K562 (cell line): ENCODE measurements around the gene KIAA0930. TPM values are rescaled to one million over a fixed set of nuclear protein-coding genes. Genes with fewer than 3 reads are reported as not detected.

Experiments
- ATAC-seq: fragments of 200-7000 bp; cut with Tn5 transposase; 3 replicates; pipeline ENCODE4 v1.9.1; 2020; ENCODE audit warnings: moderate library complexity
- BruUV-seq: library from RNA; stranded (reverse); fragments of 400-500 nt; replicated peaks from 2 replicates; lab custom pipeline; 2021; lab: Mats Ljungman, UMichigan
- CTCF ChIA-PET: fragments of 300-600 bp; formaldehyde crosslinking; extraction: SDS; loops from one replicate; lab custom pipeline; 2021; ENCODE audit warnings: low intra/inter-chr PET ratio; lab: Yijun Ruan, JAX
- POLR2A ChIA-PET: fragments of 300-600, 350-650 bp; sonication (Branson Sonifier 250); formaldehyde crosslinking; extraction: SDS; loops from one replicate; lab custom pipeline; 2021; ENCODE audit warnings: antibody characterized with exemption, inconsistent platforms; lab: Yijun Ruan, JAX
- DNase-seq, 4 experiments: peaks; one replicate each; pipeline versions ENCODE4 v3.0.0 to v3.0.0-alpha.2; 2011 to 2018; ENCODE audit warnings: low spot score in 3 of 4, mixed read lengths in 3 of 4; ENCODE audit errors: extremely low read depth in 1 of 4
- FAIRE-seq: peaks from 2 replicates; lab custom pipeline; 2011; peaks lifted over from hg19 to GRCh38; lab: Jason Lieb, UNC
- H2AFZ ChIP-seq: 2 replicates; pipeline ENCODE4 v1.6.0; 2011; ENCODE audit warnings: low read depth, low read length, control low read depth, inconsistent platforms
- H3K27ac ChIP-seq: fragments of 200-600 bp; 3 replicates; pipeline ENCODE4 v1.8.0; 2011; ENCODE audit warnings: low read depth, mild to moderate bottlenecking, control low read depth, inconsistent platforms, low read length, moderate library complexity, mixed read lengths; ENCODE audit errors: extremely low read depth
- H3K27me3 ChIP-seq, 2 experiments: fragments of 300-600 bp in 1 of 2; 2 replicates in 1 of 2; 3 replicates in 1 of 2; pipeline versions ENCODE4 v1.6.0 to v1.8.0; 2011; ENCODE audit warnings: inconsistent platforms in 2 of 2, low read length in 2 of 2, mild to moderate bottlenecking in 1 of 2, mixed read lengths in 1 of 2, moderate library complexity in 1 of 2; ENCODE audit not compliant: control insufficient read depth in 2 of 2, insufficient read depth in 2 of 2
- H3K36me3 ChIP-seq: fragments of 300-600 bp; 3 replicates; pipeline ENCODE4 v1.8.0; 2011; ENCODE audit warnings: mild to moderate bottlenecking, low read length, inconsistent platforms; ENCODE audit not compliant: control insufficient read depth, insufficient read depth
- H3K4me1 ChIP-seq, 2 experiments: fragments of 200-600 bp in 1 of 2; replicated peaks in 1 of 2; 2 replicates in 1 of 2; 3 replicates in 1 of 2; pipeline versions ENCODE4 v1.5.1 to v1.8.0; 2011; ENCODE audit warnings: inconsistent platforms in 2 of 2, low read length in 2 of 2, mild to moderate bottlenecking in 1 of 2, mixed read lengths in 1 of 2, moderate library complexity in 1 of 2; ENCODE audit not compliant: control insufficient read depth in 2 of 2, insufficient read depth in 2 of 2
- H3K4me2 ChIP-seq: 2 replicates; pipeline ENCODE4 v1.6.1; 2011; ENCODE audit warnings: low read length, control low read depth, inconsistent platforms, mixed read lengths; ENCODE audit not compliant: insufficient read depth
- H3K4me3 ChIP-seq: fragments of 200-600 bp; sonication (generic), shearing (Covaris generic); 2 replicates; pipeline ENCODE4 v1.5.1; 2016; ENCODE audit warnings: control low read depth, inconsistent platforms
- H3K79me2 ChIP-seq: fragments of 200-600 bp; 3 replicates; pipeline ENCODE4 v1.8.0; 2011; ENCODE audit warnings: low read length, inconsistent platforms; ENCODE audit not compliant: control insufficient read depth, insufficient read depth
- H3K9ac ChIP-seq, 2 experiments: 2 replicates each; pipeline versions ENCODE4 v1.6.0 to v1.6.1; 2011; ENCODE audit warnings: low read depth in 2 of 2, low read length in 2 of 2, control low read depth in 1 of 2, inconsistent platforms in 1 of 2, mild to moderate bottlenecking in 1 of 2, mixed read lengths in 1 of 2; ENCODE audit not compliant: insufficient read depth in 1 of 2
- H3K9me1 ChIP-seq: one replicate; pipeline ENCODE4 v1.6.0; 2011; ENCODE audit warnings: inconsistent platforms, mild to moderate bottlenecking, low read length, moderate library complexity; ENCODE audit not compliant: control insufficient read depth, insufficient read depth
- H3K9me3 ChIP-seq: replicated peaks from 2 replicates; pipeline ENCODE4 v1.5.1; 2011; ENCODE audit warnings: low read depth, low read length, inconsistent platforms; ENCODE audit not compliant: control insufficient read depth, insufficient read depth
- H4K20me1 ChIP-seq: replicated peaks from 2 replicates; pipeline ENCODE4 v1.6.1; 2011; ENCODE audit warnings: low read length, inconsistent platforms, mixed read lengths; ENCODE audit not compliant: control insufficient read depth, insufficient read depth
- ARHGAP35 ChIP-seq: fragments of 450-650 bp; IDR thresholded peaks from 2 replicates; pipeline ENCODE4 v1.6.1; 2018; ENCODE audit not compliant: partially characterized antibody
- CBX8 ChIP-seq: fragments of 200-600 bp; sonication (generic); IDR thresholded peaks from 2 replicates; pipeline ENCODE4 v1.6.1; 2012; ENCODE audit warnings: borderline replicate concordance, mixed run types, low read depth, mild to moderate bottlenecking, moderate library complexity, mixed read lengths, low read length, control low read depth, inconsistent platforms; ENCODE audit not compliant: poor library complexity, severe bottlenecking; ENCODE audit errors: extremely low read depth
- CXXC5 ChIP-seq: fragments of 250-450 bp; sonication (Bioruptor Pico); IDR thresholded peaks from 2 replicates; pipeline ENCODE4 v1.8.0; 2022; ENCODE audit warnings: inconsistent platforms, mild to moderate bottlenecking, moderate library complexity
- PBX2 ChIP-seq, 2 experiments: IDR thresholded peaks in 1 of 2; conservative IDR thresholded peaks in 1 of 2; 2 replicates each; pipeline ENCODE4 v1.6.1; 2016; ENCODE audit warnings: low read depth in 2 of 2, mild to moderate bottlenecking in 1 of 2, missing compliant biosample characterization in 1 of 2, missing genetic modification characterization in 1 of 2, moderate library complexity in 1 of 2
- PHTF2 ChIP-seq: fragments of 250-450 bp; sonication (Bioruptor Pico); IDR thresholded peaks from 2 replicates; pipeline ENCODE4 v1.5.0; 2021; ENCODE audit warnings: mild to moderate bottlenecking
- POLR2AphosphoS2 ChIP-seq: IDR thresholded peaks from 2 replicates; pipeline ENCODE4 v1.6.1; 2012; ENCODE audit warnings: low read length, improper control_type of control experiment
- POU5F1 ChIP-seq: fragments of 150-350 bp; IDR thresholded peaks from 2 replicates; pipeline ENCODE4 v1.6.1; 2014; ENCODE audit warnings: borderline replicate concordance, low read length, low read depth, mild to moderate bottlenecking; ENCODE audit not compliant: partially characterized antibody
- ZNF217 ChIP-seq: sonication (generic); formaldehyde crosslinking; IDR thresholded peaks from 2 replicates; pipeline ENCODE4 v1.8.0; 2022; ENCODE audit warnings: mild to moderate bottlenecking, missing genetic modification reagents
- ZNF347 ChIP-seq: fragments of 450-650 bp; formaldehyde crosslinking; IDR thresholded peaks from 2 replicates; pipeline ENCODE4 v1.4.0; 2020; ENCODE audit warnings: low read depth, mild to moderate bottlenecking, moderate library complexity
- WGBS: fragments of 100-300 bp; shearing (Covaris generic); methylation state at CpG from one replicate; pipeline ENCODE4 v1.1.6; 2016; ENCODE audit warnings: low coverage, mixed read lengths; ENCODE audit not compliant: insufficient coverage; ENCODE audit errors: missing lambda C conversion rate; 5-methylcytosine and 5-hydroxymethylcytosine counted together
- in situ Hi-C: fragments of 300-500 bp; cut with MboI; formaldehyde crosslinking; loops from 4 replicates; pipeline ENCODE4 v1.15.0; 2018; ENCODE audit warnings: inconsistent platforms, mixed read lengths
- intact Hi-C: fragments of 100-400 bp; cut with micrococcal nuclease; formaldehyde crosslinking; loops from 2 replicates; pipeline ENCODE4 v1.14.2; 2022
- polyA plus RNA-seq, 8 experiments: library from polyadenylated mRNA; depleted of rRNA in 4 of 8; stranded (reverse) in 5 of 8; unstranded in 3 of 8; fragments of >200 nt; fragmentation: Nextera tagmentation in 2 of 8; fragmentation: Illumina TruSeq in 1 of 8; extraction: Ambion mirVana in 2 of 8; extraction: Trizol in 1 of 8; gene quantifications; 2 replicates each; pipeline versions ENCODE4 v1.2.1 to v1.2.3, GENCODE V29; 2011 to 2014; ENCODE audit warnings: inconsistent platforms in 1 of 8, missing spikeins in 1 of 8
- total RNA-seq, 7 experiments: library from RNA; depleted of rRNA in 6 of 7; stranded (reverse); fragments of >200 nt in 6 of 7; fragmentation: Illumina TruSeq in 2 of 7; extraction: Trizol in 2 of 7; gene quantifications; 2 replicates each; pipeline versions ENCODE4 v1.2.1 to v1.2.3, GENCODE V29; 2011 to 2021; ENCODE audit warnings: low replicate concordance in 1 of 7

KIAA0930 gene
- total and polyA plus RNA-seq, 9 of the 15 experiments (the other 6 are each of a cell fraction or from before 2014, with no cell fraction given): 0.24 to 12.1 (median 6.4) TPM

- in situ Hi-C loops: no loop called here
These were observed 35.9 kb downstream of the KIAA0930 start for GRCh38 chr22:45204819-45205218.

More at GRCh38 chr22:45204819-45205218, 35.9 kb downstream of the KIAA0930 start:
- no peak for FAIRE-seq
- no peak overlapping the region for H3K9ac ChIP-seq
- BruUV-seq: no TSS peak
- H3K36me3 ChIP-seq: no peaks in the 10 kb centered on the region
- ChIA-PET POLR2A (interaction anchor here (0.6 kb wide), 1 partner anchor 12 kb away, joined by 3 read pairs; no protein-coding TSS in a partner anchor), CTCF (no interaction called here)
- H3K4me1 ChIP-seq: peaks cover 0 to 28% of the 10 kb centered on the region in 2 experiments; a peak in 2 of 5 replicates
- H3K4me3 ChIP-seq: no peak overlapping the region
- H3K9me1 ChIP-seq: peaks cover 4% of the 10 kb centered on the region
- no peak for ATAC-seq
- no peaks in the 10 kb centered on the region for H3K27me3 ChIP-seq
- no peaks in the 10 kb centered on the region for H3K9me3 ChIP-seq
- no peak overlapping the region for H3K27ac ChIP-seq
- intact Hi-C loops: loop anchor here (10.0 kb wide), 1 partner anchor 100 kb away; no protein-coding TSS in a partner anchor
- no peak overlapping the region for H3K4me2 ChIP-seq
- DNase-seq: no peak
- no peak for TF ChIP-seq CXXC5 (CRISPR knock-in tag)
- no peak for TF ChIP-seq PBX2 (CRISPR knock-in tag; IDR thresholded peaks at IDR 0.05; ENCODE audit: low read depth)
- TF ChIP-seq PBX2 (tag; conservative IDR thresholded peaks at IDR 0.05; ENCODE audit: low read depth): no peak
- TF ChIP-seq ZNF217 (CRISPR knock-in tag): no peak
- no peak for TF ChIP-seq ZNF347
- TF ChIP-seq PHTF2 (CRISPR knock-in tag): no peak
- no peak for TF ChIP-seq POU5F1
- no peak for TF ChIP-seq CBX8
- TF ChIP-seq ARHGAP35: no peak
- TF ChIP-seq POLR2AphosphoS2: no peak
- no peaks in the 10 kb centered on the region for H3K79me2 ChIP-seq
- 42% methylated on average over 5 of the region's 14 CpGs for WGBS
- peaks cover 3% of the 10 kb centered on the region; the same call in 1 of the 2 replicates for H4K20me1 ChIP-seq
- no peak overlapping the region for H2AFZ ChIP-seq
